Posterior cingulate gyrus (tissue), 11 donors: ENCODE measurements around the gene CCDC33.

ENCODE experiments used
- DNase-seq, 10 donors: peaks; one replicate each; pipeline versions ENCODE4 v3.0.0 to v3.0.0-alpha.2; 2020 to 2021; ENCODE audit warnings: mixed read lengths in 3 of 10
- intact Hi-C: fragments of 100-400 bp; cut with DNase I; formaldehyde crosslinking; loops from one replicate; pipeline ENCODE4 v1.15.1; 2023

Gene CCDC33

GRCh38 chr15:74373056-74373650 lies 137.0 kb downstream of the CCDC33 start:
- DNase-seq: peak in 1 of 10 donors; percentile 75
- intact Hi-C loops: loop anchor here (1.0 to 5.0 kb wide), 4 partner anchors 116 to 394 kb away; partner anchors contain the start of gene CLK3

GRCh38 chr15:74373731-74374647 lies 137.9 kb downstream of the CCDC33 start:
- intact Hi-C loops: loop anchor here (1.0 to 5.0 kb wide), 4 partner anchors 115 to 393 kb away; partner anchors contain the start of gene CLK3
- DNase-seq: peak; percentile 76 to 98 (median 90)

GRCh38 chr15:74374648-74375302 lies 138.6 kb downstream of the CCDC33 start:
- intact Hi-C loops: loop anchor here (5.0 kb wide), 2 partner anchors 243 to 393 kb away; partner anchors contain the start of gene CLK3
- peak in 1 of 10 donors; percentile 63 for DNase-seq

GRCh38 chr15:74375303-74375693 lies 139.2 kb downstream of the CCDC33 start:
- DNase-seq: peak; percentile 53 to 95 (median 84)
- intact Hi-C loops: no loop called here

DNA sequence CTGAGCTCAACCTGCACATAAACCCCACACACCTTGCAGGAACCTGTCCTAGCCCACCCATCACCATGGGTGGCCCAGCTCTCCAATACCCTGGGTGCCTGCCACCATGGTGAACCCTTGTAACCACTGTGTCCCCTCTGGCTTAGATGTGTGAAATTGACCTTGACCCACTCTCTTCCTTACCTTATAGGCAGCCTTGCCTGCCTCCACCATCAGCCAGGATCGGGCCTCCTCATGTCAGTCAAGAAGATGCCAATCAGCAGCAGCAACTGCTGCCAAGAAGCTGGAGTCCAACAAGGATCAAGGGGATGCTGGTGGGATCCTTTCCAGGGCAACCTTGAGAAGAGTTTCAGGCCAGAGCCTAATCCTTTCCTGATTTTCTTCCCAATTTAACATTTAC lies 140.1 kb downstream of the CCDC33 start:
- intact Hi-C loops: no loop called here
- DNase-seq: peak in 2 of 10 donors; percentile 17 to 65

DNA sequence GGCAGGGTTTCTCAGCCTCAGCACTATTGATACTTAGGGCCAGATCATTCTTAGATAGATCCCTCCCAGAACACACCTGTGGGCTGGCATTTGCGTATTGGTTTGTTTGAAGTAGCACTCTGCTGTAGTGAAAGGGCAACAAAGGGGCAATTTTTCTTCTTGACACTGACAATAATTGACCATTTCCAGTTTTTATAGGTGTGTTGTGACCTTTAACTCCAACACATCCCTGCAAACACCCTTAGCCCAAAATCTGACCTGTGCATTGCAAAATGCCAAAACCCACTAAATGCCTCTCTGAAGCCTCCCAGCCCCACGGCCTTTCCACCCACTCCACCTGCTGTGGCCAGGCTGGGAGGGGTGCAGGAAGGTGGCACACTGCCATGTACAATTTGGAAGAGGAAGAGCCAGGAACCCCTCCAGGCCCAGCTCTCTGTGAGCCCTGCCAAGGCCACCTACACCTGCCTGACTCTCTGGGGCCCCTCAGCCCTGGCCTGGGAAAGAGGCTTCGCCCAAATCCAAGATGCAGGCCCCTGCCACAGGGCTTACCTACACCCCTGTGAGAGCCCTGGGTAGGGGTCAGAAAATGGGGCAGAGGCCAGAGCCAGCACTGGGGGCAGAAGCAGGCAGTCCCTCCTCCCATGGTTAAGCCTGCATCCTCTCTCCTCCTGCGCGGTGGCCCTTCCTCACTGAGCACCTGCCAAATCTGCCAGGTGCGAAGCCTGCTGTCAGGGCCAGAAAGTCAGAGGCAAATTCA lies 140.9 kb downstream of the CCDC33 start:
- peak in 2 of 10 donors; percentile 39 to 44 for DNase-seq
- intact Hi-C loops: no loop called here

DNA sequence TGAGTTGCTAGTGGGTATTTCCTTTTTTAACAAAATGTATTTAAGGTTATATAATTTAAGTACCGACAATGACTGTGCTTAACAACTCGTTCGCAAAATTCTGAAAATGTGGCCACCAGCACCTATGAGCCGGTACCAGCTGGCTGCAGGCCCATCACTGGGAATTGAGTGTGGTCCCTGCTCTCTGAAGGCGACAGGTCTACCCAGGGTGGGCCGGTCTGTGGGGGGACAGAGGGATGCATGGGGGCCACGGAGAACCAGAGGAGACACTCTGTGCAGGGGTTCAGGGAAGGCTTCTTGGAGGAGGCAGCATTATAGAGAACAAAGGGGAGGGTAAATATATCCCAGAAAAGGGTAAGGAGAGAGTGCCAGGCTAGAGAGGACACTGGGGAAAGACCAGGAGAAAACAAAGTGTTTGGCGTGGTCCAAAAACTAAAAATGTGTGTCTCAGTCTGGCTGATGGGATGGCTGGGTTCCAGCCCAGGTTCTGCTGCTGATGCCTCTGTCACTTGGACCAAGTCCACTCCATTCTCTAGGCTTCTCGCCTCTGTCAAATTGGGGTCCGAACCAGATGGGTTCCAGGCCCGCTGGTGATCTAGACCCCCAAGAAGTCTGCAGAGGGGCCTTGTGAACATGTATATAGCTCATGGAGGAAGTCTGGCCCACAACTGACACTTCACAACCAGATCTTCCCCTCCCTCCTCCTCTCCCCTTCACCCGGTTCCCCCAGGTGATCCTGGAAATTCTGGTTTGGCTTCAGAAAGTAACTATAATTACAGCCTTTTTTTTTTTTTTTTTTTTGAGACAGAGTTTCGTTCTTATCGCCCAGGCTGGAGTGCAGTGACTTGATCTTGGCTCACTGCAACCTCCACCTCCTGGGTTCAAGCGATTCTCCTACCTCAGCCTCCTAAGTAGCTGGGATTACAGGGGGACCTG lies 142.0 kb downstream of the CCDC33 start:
- intact Hi-C loops: no loop called here
- DNase-seq: peak in 2 of 10 donors; percentile 58 to 72

- intact Hi-C loops: no loop called here
- DNase-seq: peak in 2 of 10 donors; percentile 31 to 51
Measured at GRCh38 chr15:74378848-74379247, 142.7 kb downstream of the CCDC33 start.

- peak in 2 of 10 donors; percentile 46 to 53 for DNase-seq
- intact Hi-C loops: no loop called here
Measured at GRCh38 chr15:74380361-74381189, 144.4 kb downstream of the CCDC33 start.

GRCh38 chr15:74381190-74381453 lies 145.0 kb downstream of the CCDC33 start:
- intact Hi-C loops: no loop called here
- no peak for DNase-seq

GRCh38 chr15:74381481-74381880 lies 145.4 kb downstream of the CCDC33 start:
- intact Hi-C loops: no loop called here
- peak in 2 of 10 donors; percentile 45 to 75 for DNase-seq

- DNase-seq: peak; percentile 82 to 98 (median 92)
- intact Hi-C loops: loop anchor here (1.0 kb wide), 1 partner anchor 56 kb away; no protein-coding TSS in a partner anchor
Measured at GRCh38 chr15:74382004-74382816, 146.1 kb downstream of the CCDC33 start.

DNA sequence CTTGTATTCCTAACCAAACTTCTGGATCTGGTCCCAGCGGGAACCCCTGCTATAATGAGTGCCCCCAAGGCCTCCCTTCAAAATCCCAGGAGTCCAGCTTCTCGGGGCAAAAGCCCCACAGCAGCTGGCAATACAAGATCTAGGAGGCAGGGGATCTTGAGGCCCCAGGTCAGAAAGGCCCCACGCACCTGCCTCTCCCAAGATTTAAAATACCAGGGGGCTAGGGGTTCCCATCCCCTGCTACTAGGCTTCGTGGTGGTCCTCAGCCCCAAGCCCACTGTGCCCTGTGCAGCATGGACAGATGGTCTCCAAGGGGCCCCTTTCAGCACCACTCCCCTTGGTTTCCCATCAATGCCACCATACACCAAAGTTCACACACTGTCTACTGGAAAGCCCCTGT lies 147.2 kb downstream of the CCDC33 start:
- intact Hi-C loops: no loop called here
- DNase-seq: peak in 3 of 10 donors; percentile 26 to 65 (median 55)

DNA sequence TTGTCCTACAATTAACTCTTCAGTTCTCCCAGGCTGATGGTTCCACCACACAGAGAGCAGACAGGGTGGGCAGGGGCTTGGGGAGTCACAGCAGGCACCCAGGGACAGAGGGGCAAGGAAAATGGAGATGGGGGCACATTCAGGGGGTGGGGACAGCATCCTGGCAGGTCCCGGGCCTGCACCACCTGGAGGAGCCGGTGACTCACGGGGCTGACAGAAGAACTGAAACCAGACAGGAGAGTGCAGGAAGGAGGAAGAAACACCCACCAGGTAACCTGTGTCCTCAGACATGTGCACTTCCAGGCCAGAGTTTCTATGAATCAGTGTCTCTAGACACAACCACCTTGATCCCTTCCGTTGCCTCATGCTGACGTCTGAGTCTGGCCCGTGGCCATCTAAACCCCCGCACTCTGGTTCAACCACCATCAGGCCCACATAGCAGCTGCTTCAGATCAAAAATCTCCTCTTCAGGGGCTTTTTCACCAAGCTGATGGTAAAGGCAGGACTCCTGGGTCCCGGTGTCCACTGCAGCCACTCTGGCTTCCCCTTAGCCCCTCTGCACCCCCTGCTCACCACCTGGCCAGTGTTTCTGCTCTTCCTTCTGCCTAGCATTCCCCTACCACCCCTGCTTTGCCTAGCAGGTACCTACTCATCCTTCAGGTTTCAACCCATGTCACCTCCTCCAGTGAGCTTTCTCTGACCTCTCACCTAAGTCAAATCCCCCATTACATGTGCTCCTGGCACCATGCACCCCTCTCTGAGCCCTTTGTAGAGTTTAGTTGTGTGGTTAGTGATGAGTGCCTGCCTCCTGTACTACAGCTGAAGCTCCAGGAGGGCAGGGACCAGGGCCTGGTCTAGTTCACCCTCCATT lies 147.8 kb downstream of the CCDC33 start:
- DNase-seq: peak in 6 of 10 donors; percentile 50 to 89 (median 70)
- intact Hi-C loops: no loop called here

GRCh38 chr15:74384566-74384880 lies 148.4 kb downstream of the CCDC33 start:
- peak in 3 of 10 donors; percentile 5 to 57 (median 49) for DNase-seq
- intact Hi-C loops: no loop called here

- intact Hi-C loops: no loop called here
Measured at GRCh38 chr15:74384881-74385643, 148.9 kb downstream of the CCDC33 start.

More at GRCh38 chr15:74384881-74385643, 148.9 kb downstream of the CCDC33 start:
- peak in 4 of 10 donors; percentile 18 to 68 (median 54) for DNase-seq
